Endodermal cell (in vitro differentiated cells): ENCODE data around the gene SMIM12. TPM values are rescaled to one million over a fixed set of nuclear protein-coding genes. Genes with fewer than 3 reads are reported as not detected.

Source experiments
- DNase-seq: peaks from one replicate; pipeline ENCODE4 v3.0.0-alpha.2; 2017
- H3K27ac ChIP-seq: 2 replicates; pipeline ENCODE4 v1.5.1; 2013; ENCODE audit warnings: mild to moderate bottlenecking, low read depth, low read length, moderate library complexity
- H3K27me3 ChIP-seq: 2 replicates; pipeline ENCODE4 v1.6.1; 2013; ENCODE audit warnings: mild to moderate bottlenecking, low read length, moderate library complexity; ENCODE audit not compliant: insufficient read depth, control insufficient read depth, poor library complexity, severe bottlenecking
- H3K36me3 ChIP-seq: 2 replicates; pipeline ENCODE4 v1.7.0; 2013; ENCODE audit warnings: mild to moderate bottlenecking, low read length, moderate library complexity; ENCODE audit not compliant: control insufficient read depth, insufficient read depth
- H3K4me1 ChIP-seq: one replicate; pipeline ENCODE4 v1.7.0; 2013; ENCODE audit warnings: low read length; ENCODE audit not compliant: control insufficient read depth, insufficient read depth
- H3K4me3 ChIP-seq: 2 replicates; pipeline ENCODE4 v1.5.1; 2013; ENCODE audit warnings: mild to moderate bottlenecking, low read length, moderate library complexity
- H3K9ac ChIP-seq: 2 replicates; pipeline ENCODE4 v1.6.1; 2013; ENCODE audit warnings: mild to moderate bottlenecking, low read length, moderate library complexity; ENCODE audit not compliant: poor library complexity, severe bottlenecking; ENCODE audit errors: extremely low read depth
- H3K9me3 ChIP-seq: 2 replicates; pipeline ENCODE4 v1.6.1; 2013; ENCODE audit warnings: mild to moderate bottlenecking, low read length, moderate library complexity; ENCODE audit not compliant: control insufficient read depth
- H3K27ac Mint-ChIP-seq: 2 replicates; pipeline ENCODE4 v1.8.0; 2020; ENCODE audit warnings: mixed read lengths
- H3K27me3 Mint-ChIP-seq: 2 replicates; pipeline ENCODE4 v1.8.0; 2021; ENCODE audit warnings: mild to moderate bottlenecking, mixed read lengths; ENCODE audit not compliant: insufficient read depth
- H3K36me3 Mint-ChIP-seq: 2 replicates; pipeline ENCODE4 v1.8.0; 2020; ENCODE audit warnings: low read depth, mixed read lengths
- H3K4me1 Mint-ChIP-seq: 2 replicates; pipeline ENCODE4 v1.8.0; 2020; ENCODE audit warnings: mixed read lengths
- H3K4me3 Mint-ChIP-seq: 2 replicates; pipeline ENCODE4 v1.8.0; 2020; ENCODE audit warnings: mild to moderate bottlenecking, moderate library complexity, mixed read lengths
- H3K9me3 Mint-ChIP-seq: 2 replicates; pipeline ENCODE4 v1.8.0; 2020; ENCODE audit warnings: mild to moderate bottlenecking, mixed read lengths
- WGBS, 2 experiments: methylation state at CpG; one replicate each; pipeline versions ENCODE4 v1.1.5 to v1.1.7; 2013; ENCODE audit warnings: missing lambda C conversion rate in 2 of 2, mixed read lengths in 1 of 2; ENCODE audit not compliant: insufficient coverage in 1 of 2, insufficient read length in 1 of 2; 5-methylcytosine and 5-hydroxymethylcytosine counted together
- total RNA-seq, 2 donors: library from RNA; stranded (reverse); fragmentation: NEBNext Ultra II Directional in 1 of 2; extraction: Animal tissue kit (Norgen Biotek cat#: 25700) in 1 of 2; gene quantifications; 2 replicates in 1 of 2; 3 replicates in 1 of 2; pipeline ENCODE4 v1.2.1, GENCODE V29; 2021
- TF ChIP-seq, protein P1 (sequence below): fragments of 200-600 bp; sonication (generic); conservative IDR thresholded peaks from 2 replicates; pipeline ENCODE4 v1.5.0; 2021; ENCODE audit warnings: antibody characterized with exemption, mild to moderate bottlenecking

SMIM12 gene
- total RNA-seq, 2 donors from 2014 or later: 43.0 to 47.6 TPM

DNA sequence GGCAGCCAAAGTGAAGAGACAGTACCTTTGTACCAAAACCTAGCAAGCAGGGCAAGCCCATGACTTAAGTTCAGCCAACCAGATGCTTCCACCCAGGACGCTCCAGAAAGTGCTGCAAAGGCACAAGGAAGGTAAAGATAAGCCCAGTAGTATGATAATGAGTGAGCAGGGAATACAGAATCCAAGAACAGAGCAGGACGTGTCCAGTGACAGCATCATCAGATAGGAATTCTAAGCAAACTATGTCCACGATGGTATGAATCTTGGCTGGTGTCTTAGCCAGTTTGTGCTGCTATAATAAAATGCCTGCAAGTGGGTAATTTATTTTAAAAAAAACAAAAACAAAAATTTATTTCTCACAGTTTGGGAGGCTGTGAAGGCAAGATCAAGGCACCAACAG is 53.2 kb downstream of the SMIM12 start:
- H3K27ac Mint-ChIP-seq: no peak overlapping the region
- Histone ChIP-seq H3K9ac (no peak overlapping the region), H3K36me3 (no peaks in the 10 kb centered on the region), H3K4me1 (peaks cover 3% of the 10 kb centered on the region), H3K9me3 (peaks cover 22% of the 10 kb centered on the region), H3K4me3 (no peak overlapping the region), H3K27ac (no peak overlapping the region), H3K27me3 (no peaks in the 10 kb centered on the region)
- no peak for DNase-seq
- H3K27me3 Mint-ChIP-seq: peaks cover 9% of the 10 kb centered on the region
- H3K4me1 Mint-ChIP-seq: peaks cover 7% of the 10 kb centered on the region
- H3K9me3 Mint-ChIP-seq: peaks cover 8% of the 10 kb centered on the region
- H3K4me3 Mint-ChIP-seq: no peak overlapping the region
- H3K36me3 Mint-ChIP-seq: no peaks in the 10 kb centered on the region
- 94 to 95% methylated on average over 2 to 3 of the region's 3 CpGs for WGBS, 2 experiments
- TF ChIP-seq, protein P1, sequence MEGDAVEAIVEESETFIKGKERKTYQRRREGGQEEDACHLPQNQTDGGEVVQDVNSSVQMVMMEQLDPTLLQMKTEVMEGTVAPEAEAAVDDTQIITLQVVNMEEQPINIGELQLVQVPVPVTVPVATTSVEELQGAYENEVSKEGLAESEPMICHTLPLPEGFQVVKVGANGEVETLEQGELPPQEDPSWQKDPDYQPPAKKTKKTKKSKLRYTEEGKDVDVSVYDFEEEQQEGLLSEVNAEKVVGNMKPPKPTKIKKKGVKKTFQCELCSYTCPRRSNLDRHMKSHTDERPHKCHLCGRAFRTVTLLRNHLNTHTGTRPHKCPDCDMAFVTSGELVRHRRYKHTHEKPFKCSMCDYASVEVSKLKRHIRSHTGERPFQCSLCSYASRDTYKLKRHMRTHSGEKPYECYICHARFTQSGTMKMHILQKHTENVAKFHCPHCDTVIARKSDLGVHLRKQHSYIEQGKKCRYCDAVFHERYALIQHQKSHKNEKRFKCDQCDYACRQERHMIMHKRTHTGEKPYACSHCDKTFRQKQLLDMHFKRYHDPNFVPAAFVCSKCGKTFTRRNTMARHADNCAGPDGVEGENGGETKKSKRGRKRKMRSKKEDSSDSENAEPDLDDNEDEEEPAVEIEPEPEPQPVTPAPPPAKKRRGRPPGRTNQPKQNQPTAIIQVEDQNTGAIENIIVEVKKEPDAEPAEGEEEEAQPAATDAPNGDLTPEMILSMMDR: no peak

DNA sequence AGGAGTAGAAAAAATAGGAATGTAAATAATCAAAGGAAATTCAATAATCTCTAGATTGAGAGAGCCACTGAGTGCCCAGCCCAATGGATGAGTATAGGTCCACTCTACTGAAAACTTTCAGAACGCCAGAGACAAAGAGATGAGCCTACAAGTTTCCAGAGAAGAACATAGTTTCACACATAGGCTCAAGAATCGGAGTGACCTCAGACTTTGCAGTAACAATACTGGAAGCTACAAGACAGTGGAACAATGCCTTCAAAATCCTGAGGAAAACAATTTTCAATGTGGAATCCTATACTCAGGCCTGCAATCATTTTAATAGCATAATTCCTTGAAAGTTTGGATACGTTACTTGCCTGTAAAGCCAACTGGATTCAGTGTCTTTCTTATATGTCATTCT is 55.8 kb downstream of the SMIM12 start:
- peaks cover 4% of the 10 kb centered on the region for H3K9me3 Mint-ChIP-seq
- Histone ChIP-seq H3K36me3 (no peaks in the 10 kb centered on the region), H3K4me1 (peaks cover 3% of the 10 kb centered on the region), H3K9ac (no peak overlapping the region), H3K9me3 (peaks cover 22% of the 10 kb centered on the region), H3K4me3 (no peak overlapping the region), H3K27ac (no peak overlapping the region), H3K27me3 (no peaks in the 10 kb centered on the region)
- TF ChIP-seq, protein P1: no peak
- no peak overlapping the region for H3K27ac Mint-ChIP-seq
- no peak for DNase-seq
- H3K4me3 Mint-ChIP-seq: no peak overlapping the region
- H3K36me3 Mint-ChIP-seq: no peaks in the 10 kb centered on the region
- H3K4me1 Mint-ChIP-seq: peaks cover 6% of the 10 kb centered on the region
- 88 to 91% methylated on average over 3 of the region's 3 CpGs for WGBS, 2 experiments
- H3K27me3 Mint-ChIP-seq: peaks cover 11% of the 10 kb centered on the region

Other genes with a start within 250 kb of the SMIM12 start
- gene GJB5, start 104.7 kb downstream of the SMIM12 start, total RNA-seq: under 1 TPM; 0.20 to 0.42 TPM
- under 1 TPM; 0.46 to 0.81 TPM for gene GJB4, start 100.0 kb downstream of the SMIM12 start, total RNA-seq
- 1 to 10 TPM in 1 of 2 donors, under 1 TPM in 1; 0.38 to 2.9 TPM for gene GJB3, start 78.5 kb downstream of the SMIM12 start, total RNA-seq
- 1 to 10 TPM; 9.0 TPM for gene GJA4, start 66.8 kb downstream of the SMIM12 start, total RNA-seq
- gene DLGAP3, start 69.9 kb upstream of the SMIM12 start, total RNA-seq: 1 to 10 TPM; 4.4 to 4.6 TPM
- 10 to 100 TPM; 28.2 to 31.3 TPM for gene TMEM35B, start 125.6 kb upstream of the SMIM12 start, total RNA-seq
- gene ZMYM6, start 172.2 kb upstream of the SMIM12 start, total RNA-seq: 10 to 100 TPM; 13.5 to 14.5 TPM
- gene ZMYM1, start 219.6 kb upstream of the SMIM12 start, total RNA-seq: 10 to 100 TPM; 43.1 to 58.5 TPM